ENCODE measurements around the gene RNGTT.
A peak's percentile ranks its signal among the peaks of the same experiment; 100 is the strongest.
"Not testable (repeated sequence)": the region's sequence is repeated elsewhere in the genome, so short reads cannot be mapped to it uniquely, and the experiment has no call there.

RNGTT gene

GRCh38 chr6:88963139-88964090 lies at the start of gene RNGTT:
TSS of gene RNGTT (minus strand) at chr6:88963618. CDS start at chr6:88963409, 209 bp downstream.
- DNase-seq = peak; percentile 83 to 98 (median 96)

DNA sequence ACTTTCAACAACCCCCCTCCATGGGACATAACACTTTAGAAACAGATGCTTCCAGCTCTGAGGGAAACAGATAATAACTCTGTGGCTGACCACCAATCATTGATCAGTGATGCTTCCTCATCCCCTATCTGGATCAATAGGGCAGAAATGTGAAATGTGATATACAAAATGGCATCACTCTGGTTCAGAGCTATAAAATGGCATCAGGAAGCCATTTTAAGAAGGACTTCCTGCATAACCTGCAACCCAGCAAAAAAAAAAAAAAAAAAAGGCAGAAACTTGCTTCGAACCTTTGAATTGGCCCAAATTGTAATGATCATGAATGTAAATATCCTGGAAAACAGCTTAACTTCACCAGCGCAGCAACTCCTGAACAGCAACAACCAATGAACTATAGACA lies 48.0 kb upstream of the RNGTT start:
- DNase-seq = no peak

DNA sequence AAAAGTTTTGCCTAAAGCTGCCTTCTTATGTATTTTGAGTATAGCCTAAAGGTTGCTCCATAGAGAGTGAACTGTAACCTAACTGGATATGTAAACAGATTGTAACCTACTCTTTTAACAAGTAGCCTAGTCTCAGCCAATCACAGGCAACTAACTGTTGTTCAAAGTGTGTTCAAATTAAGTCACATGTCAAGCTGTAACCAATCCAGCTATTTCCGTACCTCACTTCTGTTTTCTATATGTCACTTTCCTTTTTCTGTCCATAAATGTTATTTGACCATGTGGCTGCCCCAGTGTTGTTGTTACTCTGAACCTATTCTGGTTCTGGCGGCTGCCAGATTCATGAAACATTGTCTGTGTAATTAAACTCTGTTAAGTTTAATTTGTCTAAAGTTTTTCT lies 47.4 kb upstream of the RNGTT start:
- DNase-seq = no peak

DNA sequence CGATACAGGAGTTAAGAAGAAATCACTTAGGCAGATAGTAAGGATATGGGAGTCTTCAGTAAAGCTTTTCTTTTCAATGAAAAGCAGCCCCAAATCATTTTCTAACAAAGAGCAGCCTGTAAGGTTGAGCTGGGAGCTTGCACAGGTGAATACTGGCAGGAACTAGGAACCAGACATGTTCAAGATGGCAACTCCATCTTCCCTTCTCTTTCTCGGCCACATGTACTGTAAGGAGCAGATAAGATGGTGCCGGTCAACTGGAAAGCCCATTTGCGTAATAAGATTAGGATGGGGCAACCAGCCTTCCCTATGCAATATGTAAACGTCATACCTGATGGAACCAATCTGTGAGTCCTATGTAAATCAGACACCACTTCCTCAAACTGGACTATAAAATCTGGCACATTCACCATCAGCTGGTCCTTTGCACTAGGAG lies 46.2 kb upstream of the RNGTT start:
- DNase-seq = no peak

- no peak for DNase-seq
Observed at GRCh38 chr6:89008815-89009374, 45.5 kb upstream of the RNGTT start.

GRCh38 chr6:89008001-89008814 lies 44.8 kb upstream of the RNGTT start:
- no peak for DNase-seq

DNA sequence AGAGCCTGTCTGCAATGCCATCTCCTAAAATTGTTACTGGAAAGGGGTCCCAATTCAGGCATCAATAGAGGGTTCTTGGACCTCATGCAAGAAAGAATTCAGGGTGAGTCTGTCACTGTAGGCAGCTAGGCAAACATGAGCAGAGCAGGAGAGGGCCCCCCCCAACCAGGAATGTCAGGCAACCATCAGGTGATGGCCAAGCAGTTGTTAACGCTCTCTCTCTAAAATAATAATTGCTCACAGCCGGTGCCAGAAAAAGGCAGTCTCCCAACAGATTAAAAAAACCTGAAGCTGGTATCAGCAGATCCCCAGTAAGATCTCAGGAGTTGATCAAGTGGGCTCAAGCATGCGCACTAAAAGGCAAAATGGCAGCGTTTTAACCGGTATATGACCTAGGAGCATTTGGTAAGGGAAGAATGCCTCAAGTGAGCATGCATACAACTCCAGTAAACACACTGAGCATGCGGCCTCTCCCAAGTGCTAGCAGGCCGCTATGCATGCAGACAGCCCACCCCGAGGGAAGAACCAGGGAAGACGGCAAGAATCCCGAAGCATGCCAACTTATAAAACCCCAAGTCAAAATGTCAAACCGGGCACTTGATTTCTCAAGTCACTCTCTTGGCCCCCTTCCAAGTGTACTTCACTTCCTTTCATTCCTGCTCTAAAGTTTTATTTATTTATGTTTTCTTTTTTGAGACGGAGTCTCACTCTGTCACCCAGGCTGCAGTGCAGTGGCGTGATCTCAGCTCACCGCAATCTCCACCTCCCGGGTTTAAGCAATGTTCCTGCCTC lies 44.0 kb upstream of the RNGTT start:
- DNase-seq = no peak

DNA sequence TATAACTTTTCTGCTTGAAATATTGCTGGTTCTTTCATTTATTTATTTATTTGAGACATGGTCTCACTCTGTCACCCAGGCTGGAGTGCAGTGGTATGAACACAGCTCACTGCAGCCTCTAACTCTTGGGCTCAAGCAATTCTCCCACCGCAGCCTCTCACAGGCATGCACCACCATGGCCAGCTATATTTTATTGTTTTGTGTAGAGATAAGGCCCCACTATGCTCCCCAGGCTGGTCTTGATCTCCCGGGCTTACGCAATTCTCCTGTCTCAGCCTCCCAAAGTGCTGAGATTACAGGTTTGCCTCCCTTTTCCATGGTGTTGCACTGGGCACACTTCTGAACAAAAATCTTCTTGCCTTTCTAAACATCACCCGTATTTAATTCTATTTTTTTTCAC lies 39.1 kb upstream of the RNGTT start:
- DNase-seq = no peak

GRCh38 chr6:88997327-88997726 lies 33.9 kb upstream of the RNGTT start:
- no peak for DNase-seq

DNA sequence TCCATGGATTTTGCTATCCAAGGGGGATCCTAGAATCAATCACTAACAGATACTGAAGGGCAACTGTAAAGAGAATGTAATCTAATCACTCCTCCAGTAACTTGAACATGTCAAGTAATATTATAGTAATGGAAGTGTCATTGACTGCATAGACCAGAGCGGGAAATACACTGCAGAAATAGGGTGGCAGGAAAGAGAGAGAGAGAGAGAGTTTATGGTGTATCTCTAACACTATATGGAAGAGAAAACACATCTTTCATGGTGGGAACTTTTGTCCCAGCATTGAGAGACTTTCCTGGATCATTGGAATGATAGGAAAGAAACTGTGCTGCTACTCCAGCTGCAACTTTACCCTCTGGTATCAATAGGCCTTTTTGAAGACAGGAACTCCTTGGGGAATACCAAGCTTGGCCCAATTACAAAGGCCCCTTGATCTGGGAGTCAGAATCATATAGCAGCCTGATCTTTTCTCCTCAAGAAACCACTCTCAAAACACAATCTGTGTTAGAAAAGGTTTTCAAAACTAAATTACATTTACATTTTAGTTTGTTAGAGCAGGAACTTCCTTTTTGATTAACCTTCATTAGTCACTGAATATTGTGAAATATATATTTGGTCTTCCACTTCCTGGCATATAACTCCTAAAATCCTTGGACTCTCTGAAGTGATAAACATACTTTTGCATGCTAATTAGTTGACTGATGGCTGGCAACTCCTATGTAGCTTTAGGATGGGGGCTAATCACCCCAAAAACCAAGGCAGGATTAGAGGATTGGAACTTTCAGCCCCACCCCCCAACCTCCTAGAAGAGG lies 29.5 kb upstream of the RNGTT start:
- no peak for DNase-seq

GRCh38 chr6:88989215-88989614 lies 25.8 kb upstream of the RNGTT start:
- no peak for DNase-seq

GRCh38 chr6:88987922-88988321 lies 24.5 kb upstream of the RNGTT start:
- DNase-seq = no peak

DNA sequence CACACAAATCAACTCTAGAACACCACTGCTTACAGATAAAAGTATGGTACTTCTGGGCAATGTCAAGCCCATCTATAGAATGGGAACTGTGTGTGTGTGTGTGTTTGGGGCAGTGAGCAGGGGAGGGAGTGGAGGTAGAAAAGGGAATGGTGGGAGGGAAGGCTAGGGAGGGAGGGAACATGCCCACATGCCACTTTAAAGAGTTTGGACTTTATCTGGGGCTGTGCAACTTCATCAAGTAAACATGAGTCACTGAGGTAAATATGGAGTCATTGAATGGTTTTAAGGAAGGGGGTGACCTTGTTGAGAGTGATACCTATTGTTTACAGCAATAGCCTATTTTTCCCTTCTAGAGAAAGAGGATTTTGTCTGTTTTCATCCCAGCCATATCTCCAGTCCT lies 22.5 kb upstream of the RNGTT start:
- no peak for DNase-seq

DNA sequence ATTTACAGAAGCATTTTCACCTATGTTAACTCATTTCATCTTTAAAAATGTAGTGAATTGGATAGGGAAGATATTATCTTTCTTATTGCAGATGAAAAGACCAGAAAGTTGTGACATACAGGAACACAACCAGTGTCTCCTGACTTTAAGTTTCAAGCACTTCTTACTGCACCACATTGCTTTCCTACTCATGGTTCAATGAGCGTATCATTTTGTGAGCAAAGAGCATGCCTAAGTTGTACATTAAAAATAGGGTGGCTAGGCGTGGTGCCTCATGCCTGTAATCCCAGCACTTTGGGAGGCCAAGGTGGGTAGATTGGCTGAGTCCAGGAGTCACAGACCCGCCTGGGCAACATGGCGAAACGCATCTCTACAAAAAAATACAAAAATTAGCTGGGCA lies 21.2 kb upstream of the RNGTT start:
- DNase-seq = no peak

DNA sequence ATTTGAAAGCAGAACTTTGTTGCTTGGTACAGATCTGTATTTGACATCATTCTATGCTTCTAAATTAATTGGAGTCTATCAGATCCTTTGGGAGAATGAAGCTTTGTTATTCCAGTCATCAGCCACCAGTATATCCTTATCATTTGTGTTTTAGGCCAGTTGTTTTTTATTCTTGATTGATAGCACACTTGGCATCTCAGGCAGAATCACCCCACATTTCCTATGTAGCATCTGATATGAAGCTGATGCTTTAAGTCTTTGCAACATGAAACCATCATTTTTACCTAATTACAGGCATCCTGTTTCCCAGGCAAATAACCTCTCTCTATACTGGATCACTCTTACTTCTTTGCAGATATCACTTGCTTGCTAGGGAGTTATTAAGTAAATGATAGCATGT lies 20.7 kb upstream of the RNGTT start:
- no peak for DNase-seq

DNA sequence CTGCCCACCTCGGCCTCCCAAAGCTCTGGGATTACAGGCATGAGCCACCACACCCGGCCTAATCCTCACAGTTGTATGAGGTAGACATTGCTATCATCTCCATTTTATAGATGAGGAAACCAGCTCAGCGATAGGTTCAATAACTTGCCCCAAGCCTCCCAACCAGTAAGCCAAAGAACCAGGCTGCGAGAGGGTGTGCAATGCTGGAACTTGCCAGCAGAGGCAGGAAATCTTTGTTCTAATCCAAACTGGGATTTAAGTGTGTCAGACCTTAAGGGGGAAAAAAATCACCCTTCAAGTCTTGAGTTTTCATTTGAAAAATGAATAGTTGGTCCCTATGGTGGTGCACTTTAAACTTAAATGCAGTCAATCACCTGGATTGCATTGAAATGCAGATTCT lies 20.1 kb upstream of the RNGTT start:
- peak in 1 of 14 donors; percentile 8 for DNase-seq

DNA sequence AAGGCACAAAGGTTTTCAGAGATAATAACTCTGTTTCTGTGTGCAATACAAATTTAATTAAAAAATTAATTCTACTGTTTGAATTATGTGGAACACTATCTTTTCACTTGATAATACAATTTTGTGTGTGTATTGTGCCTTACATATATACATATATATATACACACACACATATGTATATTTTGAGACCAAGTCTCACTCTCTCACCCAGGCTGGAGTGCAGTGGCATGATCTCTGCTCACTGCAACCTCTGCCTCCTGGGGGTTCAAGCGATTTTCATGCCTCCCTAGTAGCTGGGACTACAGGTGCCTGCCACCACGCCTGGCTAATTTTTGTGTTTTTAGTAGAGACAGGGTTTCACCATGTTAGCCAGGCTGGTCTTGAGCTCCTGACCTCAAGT lies 19.7 kb upstream of the RNGTT start:
- DNase-seq = not testable (repeated sequence)

- DNase-seq = peak in 2 of 14 donors; percentile 7 to 33
Observed at GRCh38 chr6:88982720-88983119, 19.3 kb upstream of the RNGTT start.

DNA sequence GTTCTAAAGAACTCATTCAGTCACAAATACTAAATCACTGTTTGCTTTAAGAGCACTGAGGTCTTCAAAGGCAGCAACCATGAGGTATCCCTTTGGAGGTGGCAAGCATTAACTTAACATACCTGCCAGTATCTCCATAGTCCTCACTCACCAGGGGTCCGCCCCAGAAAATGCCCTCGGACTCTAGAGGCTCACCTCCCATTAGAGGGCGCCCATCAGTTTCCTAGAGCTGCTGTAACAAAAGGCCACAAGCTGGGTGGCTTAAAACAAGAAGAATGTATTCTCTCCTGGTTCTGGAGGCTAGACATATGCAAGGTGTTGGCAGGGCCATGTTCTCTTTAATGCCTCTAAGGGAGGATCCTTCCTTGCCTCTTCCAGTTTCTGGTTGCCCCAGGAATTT lies 12.0 kb upstream of the RNGTT start:
- no peak for DNase-seq

GRCh38 chr6:88972504-88973423 lies 9.3 kb upstream of the RNGTT start:
- no peak for DNase-seq

Measured in C1 segment of cervical spinal cord (tissue), 14 donors.